HG02610 (cell line): Measurements from ENCODE around the gene ASCC1.

Source experiments
- ATAC-seq: cut with Tn5 transposase; IDR thresholded peaks from one replicate; pipeline ENCODE4 v1.9.1; 2021; ENCODE audit warnings: mild to moderate bottlenecking, moderate library complexity; ENCODE audit not compliant: unreplicated experiment

Gene ASCC1

GRCh38 chr10:72086466-72087391 is 129.3 kb downstream of the ASCC1 start:
- no peak for ATAC-seq

- ATAC-seq, result no peak
These were observed 130.1 kb downstream of the ASCC1 start for GRCh38 chr10:72085864-72086465.

GRCh38 chr10:72085166-72085565 is 130.9 kb downstream of the ASCC1 start:
- no peak for ATAC-seq

- no peak for ATAC-seq
These were observed 132.2 kb downstream of the ASCC1 start for GRCh38 chr10:72083790-72084459.

GRCh38 chr10:72082856-72083789 is 133.0 kb downstream of the ASCC1 start:
- ATAC-seq, result no peak

GRCh38 chr10:72081772-72082590 is 134.1 kb downstream of the ASCC1 start:
- no peak for ATAC-seq

GRCh38 chr10:72081210-72081609 is 134.9 kb downstream of the ASCC1 start:
- no peak for ATAC-seq

- no peak for ATAC-seq
These were observed 135.8 kb downstream of the ASCC1 start for GRCh38 chr10:72080042-72080975.

- ATAC-seq, result no peak
These were observed 136.7 kb downstream of the ASCC1 start for GRCh38 chr10:72079356-72079755.

- no peak for ATAC-seq
These were observed 138.6 kb downstream of the ASCC1 start for GRCh38 chr10:72077275-72077990.

GRCh38 chr10:72076756-72077155 is 139.3 kb downstream of the ASCC1 start:
- no peak for ATAC-seq

GRCh38 chr10:72075376-72076115 is 140.5 kb downstream of the ASCC1 start:
- no peak for ATAC-seq

GRCh38 chr10:72074574-72075375 is 141.3 kb downstream of the ASCC1 start:
- no peak for ATAC-seq

- no peak for ATAC-seq
These were observed 142.1 kb downstream of the ASCC1 start for GRCh38 chr10:72073708-72074573.

GRCh38 chr10:72072639-72073038 is 143.4 kb downstream of the ASCC1 start:
- no peak for ATAC-seq

- no peak for ATAC-seq
These were observed 144.0 kb downstream of the ASCC1 start for GRCh38 chr10:72072046-72072445.
